K562 treated with DMSO at 1 percent for 4 hours (cell line): Measurements from ENCODE around the gene NUDCD2. TPM values are rescaled to one million over a fixed set of nuclear protein-coding genes. Genes with fewer than 3 reads are reported as not detected.

Experiments used
- total RNA-seq: library from RNA; unstranded; fragments of 300-600 nt; gene quantifications from 2 replicates; pipeline ENCODE4 v1.2.3, GENCODE V29; 2022; ENCODE audit not compliant: insufficient read depth

The NUDCD2 gene, protein sequence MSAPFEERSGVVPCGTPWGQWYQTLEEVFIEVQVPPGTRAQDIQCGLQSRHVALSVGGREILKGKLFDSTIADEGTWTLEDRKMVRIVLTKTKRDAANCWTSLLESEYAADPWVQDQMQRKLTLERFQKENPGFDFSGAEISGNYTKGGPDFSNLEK
- total RNA-seq, result 22.5 and 36.8 TPM in 2 replicates

DNA sequence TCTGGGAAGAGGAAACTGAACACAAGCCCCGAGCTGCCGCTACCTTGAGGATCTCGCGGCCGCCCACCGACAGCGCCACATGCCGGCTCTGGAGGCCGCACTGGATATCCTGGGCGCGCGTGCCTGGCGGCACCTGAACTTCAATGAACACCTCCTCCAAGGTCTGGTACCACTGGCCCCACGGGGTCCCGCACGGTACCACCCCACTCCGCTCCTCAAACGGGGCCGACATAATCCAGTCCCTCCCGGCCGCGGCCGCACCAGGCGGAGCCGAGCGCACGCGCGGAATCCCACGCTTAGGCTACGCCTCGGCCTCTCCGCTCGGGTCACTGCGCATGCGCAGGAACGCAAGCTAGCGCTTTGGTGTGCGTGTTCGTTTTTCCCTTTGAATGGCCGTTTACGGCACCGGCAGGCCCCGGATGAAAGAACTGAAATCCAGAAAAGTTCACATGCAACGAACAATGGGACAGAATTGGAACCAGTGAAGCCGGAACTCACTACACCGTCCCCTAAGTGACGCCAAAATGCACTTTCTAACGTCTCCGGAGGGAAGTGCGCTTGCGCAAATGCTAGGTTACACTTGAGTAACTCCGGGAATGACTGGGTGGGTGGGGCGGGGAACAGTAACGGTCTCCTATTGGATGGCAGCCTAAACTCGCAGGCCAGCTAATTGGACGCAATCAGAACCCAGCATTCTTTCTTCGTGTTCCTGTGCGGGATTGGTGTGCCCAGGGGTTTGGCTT, at the start of gene NUDCD2:
TSS of gene NUDCD2 (minus strand) at position 284 of the 743 bp plus-strand sequence. CDS start at position 232, 52 bp downstream.

DNA sequence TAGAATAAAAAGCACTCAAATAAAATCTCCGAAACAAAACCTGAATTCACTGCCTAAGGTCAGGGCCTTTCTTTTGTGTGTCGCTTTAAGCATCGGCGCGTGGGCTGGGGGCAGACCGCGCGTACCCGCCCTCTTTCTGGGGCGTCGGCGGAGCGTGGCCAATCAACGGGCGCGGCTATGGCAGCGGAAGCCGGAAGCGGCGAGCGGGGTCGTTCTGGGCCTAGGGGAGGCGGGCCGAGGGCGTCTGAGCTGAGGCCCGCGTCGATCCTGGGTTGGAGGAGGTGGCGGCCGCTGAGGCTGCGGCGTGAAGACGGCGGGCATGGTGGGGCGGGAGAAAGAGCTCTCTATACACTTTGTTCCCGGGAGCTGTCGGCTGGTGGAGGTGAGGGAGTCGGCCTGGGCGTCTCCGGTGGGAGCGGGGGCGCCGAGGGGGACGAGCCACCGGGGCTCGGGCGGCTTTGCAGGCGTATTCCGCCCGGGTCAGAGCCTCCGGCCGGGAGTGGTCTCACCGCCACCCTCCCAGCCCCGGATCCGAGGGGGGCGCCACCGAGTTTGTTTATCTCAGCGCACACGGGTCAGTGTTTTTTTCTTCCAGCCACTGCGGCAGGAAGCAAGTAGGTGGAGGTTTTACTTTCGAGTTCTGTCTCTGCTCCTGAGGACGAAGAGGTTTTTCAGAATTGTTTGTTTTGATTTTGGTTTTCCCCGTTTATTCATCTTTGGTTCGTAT, 45.6 kb upstream of the NUDCD2 start, which contains the start of gene MAT2B:
TSS of gene MAT2B (plus strand) at position 252 of the 727 bp plus-strand sequence. CDS start at position 320, 68 bp downstream.

DNA sequence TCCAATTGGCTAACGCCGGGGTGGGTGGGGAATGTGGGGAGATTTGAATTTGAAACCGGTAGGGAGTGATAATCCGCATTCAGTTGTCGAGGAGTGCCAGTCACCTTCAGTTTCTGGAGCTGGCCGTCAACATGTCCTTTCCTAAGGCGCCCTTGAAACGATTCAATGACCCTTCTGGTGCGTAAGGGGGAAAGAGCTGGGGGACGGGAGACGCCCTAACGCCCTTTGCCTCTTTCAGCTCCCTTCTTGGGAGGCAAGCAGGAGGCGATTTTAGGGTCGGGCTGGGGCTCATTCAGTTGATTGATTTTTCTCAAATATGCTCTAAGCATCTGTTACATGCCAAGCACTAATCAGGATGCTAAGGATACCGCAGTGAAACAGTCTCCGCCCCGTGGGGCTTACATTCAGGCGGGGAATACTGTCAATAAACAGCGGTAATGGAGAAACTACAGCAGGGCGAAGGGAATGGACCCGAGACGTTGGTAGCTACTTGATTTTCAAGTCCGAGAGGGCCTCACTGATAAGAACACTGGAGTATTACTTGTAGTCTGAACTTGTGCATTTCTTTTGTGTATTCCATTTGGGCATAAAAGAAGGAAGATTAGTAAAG, 765 bp upstream of the NUDCD2 start, which contains the start of gene HMMR:
TSS of gene HMMR (plus strand) at position 71 of the 610 bp plus-strand sequence. CDS start at position 132, 61 bp downstream.

DNA sequence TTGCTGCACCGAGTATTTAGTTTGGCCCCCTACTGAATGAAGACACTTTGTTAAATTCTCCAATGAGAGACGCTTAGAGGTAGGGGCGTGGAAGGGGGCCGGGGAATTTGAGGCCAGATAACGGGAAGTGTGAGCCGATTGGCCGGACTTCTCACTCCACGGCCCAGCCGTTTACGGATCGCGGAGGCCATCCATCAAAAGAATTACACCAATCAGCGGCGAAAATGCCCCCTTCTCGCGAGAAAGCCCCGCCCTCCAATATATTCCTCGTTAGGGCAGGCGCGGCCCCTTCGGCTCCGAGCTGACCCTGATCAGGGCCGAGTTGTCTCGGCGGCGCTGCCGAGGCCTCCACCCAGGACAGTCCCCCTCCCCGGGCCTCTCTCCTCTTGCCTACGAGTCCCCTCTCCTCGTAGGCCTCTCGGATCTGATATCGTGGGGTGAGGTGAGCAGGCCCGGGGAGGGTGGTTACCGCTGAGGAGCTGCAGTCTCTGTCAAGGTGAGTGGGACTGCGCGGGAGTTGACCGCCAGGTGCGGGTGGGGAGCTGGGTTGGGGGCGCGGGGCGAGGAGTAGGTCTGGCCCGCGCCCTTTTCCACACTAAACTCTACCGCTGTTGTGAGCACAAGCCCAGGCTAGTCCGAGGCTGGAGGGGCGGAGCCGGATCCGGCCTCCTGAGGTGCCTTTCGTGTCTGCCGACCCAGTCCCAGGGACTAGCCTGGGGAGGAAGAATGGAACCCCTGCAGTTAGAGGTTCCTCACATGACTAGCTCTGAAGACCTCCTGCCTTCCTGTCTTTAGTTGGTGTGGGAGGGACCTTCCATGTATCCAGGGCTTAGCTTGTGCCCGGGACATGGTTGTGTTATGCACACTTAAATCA, 22.4 kb downstream of the NUDCD2 start, which contains the start of gene CCNG1:
TSS of gene CCNG1 (plus strand) at position 287 of the 874 bp plus-strand sequence. CDS start 1,662 bp downstream, outside the sequence.

Other genes with a start within 250 kb of the NUDCD2 start
- 192 and 216 TPM in 2 replicates for gene CCNG1, start 22.5 kb downstream of the NUDCD2 start, total RNA-seq
- 29.4 and 40.9 TPM in 2 replicates for gene HMMR, start 530 bp upstream of the NUDCD2 start, total RNA-seq
- 30.3 and 39.3 TPM in 2 replicates for gene MAT2B, start 45.5 kb upstream of the NUDCD2 start, total RNA-seq